ENCODE results near the gene TSPAN14.

Gene TSPAN14

GRCh38 chr10:80462299-80462980, 8.3 kb downstream of the TSPAN14 start:
- peak overlapping the region; percentile 24 for H3K4me3 ChIP-seq (ENCODE audit: insufficient read depth, low read depth, low read length, poor library complexity, severe bottlenecking)
- H3K27ac ChIP-seq (ENCODE audit: insufficient read depth, low read length, poor library complexity, severe bottlenecking): peak overlapping the region; percentile 84
- no peaks in the 10 kb centered on the region for H3K36me3 ChIP-seq (ENCODE audit: control insufficient read depth, insufficient read depth, low read length)
- no peaks in the 10 kb centered on the region for H3K27me3 ChIP-seq (replicated peaks; ENCODE audit: control insufficient read depth, insufficient read depth, low read length, poor library complexity, severe bottlenecking)
- no peaks in the 10 kb centered on the region for H3K9me3 ChIP-seq (ENCODE audit: control insufficient read depth, low read length)
- DNase-seq: no peak
- H3K4me1 ChIP-seq (ENCODE audit: control insufficient read depth, insufficient read depth, low read length, poor library complexity, severe bottlenecking): peaks cover 99% of the 10 kb centered on the region

DNA sequence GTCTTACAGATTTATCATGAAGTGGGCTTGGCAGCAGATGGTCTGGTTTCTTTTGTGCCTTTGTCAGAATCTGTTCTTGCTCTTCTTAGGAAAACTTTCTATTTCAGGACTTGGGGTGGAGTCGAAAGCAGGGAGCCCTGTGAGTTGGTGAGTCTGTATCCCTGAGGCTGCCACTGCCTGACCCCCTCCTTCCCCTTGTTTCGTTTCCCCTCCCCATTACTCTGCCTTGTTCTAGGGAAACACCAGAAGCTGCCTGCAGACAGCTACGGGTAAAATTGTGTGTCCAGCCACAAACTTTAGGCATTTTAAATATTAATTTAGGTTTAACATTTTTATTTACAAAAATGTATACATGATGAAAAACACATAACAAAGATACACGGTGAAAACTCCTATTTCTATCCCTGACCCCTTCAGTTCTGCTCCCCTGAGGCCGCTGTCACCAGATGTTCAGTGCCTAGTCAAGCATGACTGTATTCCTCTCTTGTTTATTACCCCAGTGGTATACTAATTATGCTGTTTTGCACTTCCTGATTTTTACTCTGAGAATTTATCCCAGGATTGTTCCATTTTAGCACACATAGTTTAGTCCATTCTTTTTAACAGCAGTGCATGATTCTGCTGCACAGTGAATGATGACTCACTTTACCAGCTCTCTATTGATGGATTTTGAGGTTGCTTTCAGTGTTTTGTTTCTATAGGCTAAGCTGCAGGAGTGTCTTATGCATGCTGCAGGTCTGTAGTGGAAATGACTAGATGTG, 9.1 kb downstream of the TSPAN14 start:
- H3K27ac ChIP-seq (ENCODE audit: insufficient read depth, low read length, poor library complexity, severe bottlenecking): peak overlapping the region; percentile 84
- no peaks in the 10 kb centered on the region for H3K36me3 ChIP-seq (ENCODE audit: control insufficient read depth, insufficient read depth, low read length)
- no peak for DNase-seq
- H3K4me1 ChIP-seq (ENCODE audit: control insufficient read depth, insufficient read depth, low read length, poor library complexity, severe bottlenecking): peaks cover 99% of the 10 kb centered on the region
- no peaks in the 10 kb centered on the region for H3K27me3 ChIP-seq (replicated peaks; ENCODE audit: control insufficient read depth, insufficient read depth, low read length, poor library complexity, severe bottlenecking)
- no peaks in the 10 kb centered on the region for H3K9me3 ChIP-seq (ENCODE audit: control insufficient read depth, low read length)
- peak overlapping the region; percentile 24 for H3K4me3 ChIP-seq (ENCODE audit: insufficient read depth, low read depth, low read length, poor library complexity, severe bottlenecking)

- no peak for DNase-seq
- Histone ChIP-seq H3K9me3 (ENCODE audit: control insufficient read depth, low read length) (no peaks in the 10 kb centered on the region), H3K27me3 (replicated peaks; ENCODE audit: control insufficient read depth, insufficient read depth, low read length, poor library complexity, severe bottlenecking) (no peaks in the 10 kb centered on the region), H3K27ac (ENCODE audit: insufficient read depth, low read length, poor library complexity, severe bottlenecking) (peak overlapping the region; percentile 84), H3K4me3 (ENCODE audit: insufficient read depth, low read depth, low read length, poor library complexity, severe bottlenecking) (peak overlapping the region; percentile 20), H3K36me3 (ENCODE audit: control insufficient read depth, insufficient read depth, low read length) (no peaks in the 10 kb centered on the region), H3K4me1 (ENCODE audit: control insufficient read depth, insufficient read depth, low read length, poor library complexity, severe bottlenecking) (peaks cover 99% of the 10 kb centered on the region)
These were observed 9.8 kb downstream of the TSPAN14 start for GRCh38 chr10:80463868-80464267.

DNA sequence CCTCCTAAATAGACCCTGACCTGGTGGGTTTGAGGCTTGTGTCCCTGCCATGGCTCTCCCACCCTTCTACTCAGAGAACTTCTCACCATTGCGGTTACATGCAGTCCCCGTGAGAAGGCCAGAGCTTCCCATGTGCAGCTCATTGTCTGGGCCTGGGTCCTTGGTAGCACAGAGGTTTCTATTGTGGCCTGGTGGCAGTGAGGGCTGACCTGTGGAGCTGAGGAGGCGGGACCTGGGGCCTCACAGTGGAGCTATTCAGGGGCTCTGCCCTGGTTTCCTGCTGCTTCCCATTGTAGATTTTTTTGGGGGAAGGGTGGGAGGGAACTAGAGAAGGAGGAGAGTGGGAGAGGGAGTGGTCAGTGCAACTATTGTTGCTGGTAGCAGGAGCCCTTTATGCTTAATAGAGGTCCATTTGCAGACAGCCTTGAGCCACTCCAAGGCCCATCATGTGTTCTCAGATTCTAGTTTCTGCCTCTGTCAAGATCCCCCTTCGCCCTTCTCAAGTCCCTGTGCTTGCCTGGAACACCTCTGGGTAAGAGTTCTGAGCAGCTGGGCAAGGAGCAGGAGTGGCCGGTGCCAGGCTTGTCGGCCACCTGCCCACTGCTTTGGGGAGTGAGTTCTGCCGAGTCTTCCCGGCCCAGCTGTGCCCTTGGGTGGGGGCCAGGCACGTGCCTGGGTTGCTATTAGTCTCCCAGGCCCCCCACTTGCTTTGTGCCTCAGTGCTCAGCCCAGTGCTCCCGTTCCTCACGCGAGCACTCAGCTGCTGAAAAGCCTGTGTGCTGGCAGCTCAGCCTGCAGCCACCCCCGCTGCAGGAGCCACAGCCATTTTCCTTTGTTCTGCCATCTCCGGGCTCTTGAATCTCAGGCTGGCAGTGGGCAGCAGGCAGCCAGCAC, 10.7 kb downstream of the TSPAN14 start:
- Histone ChIP-seq H3K4me3 (ENCODE audit: insufficient read depth, low read depth, low read length, poor library complexity, severe bottlenecking) (peak overlapping the region; percentile 20), H3K27ac (ENCODE audit: insufficient read depth, low read length, poor library complexity, severe bottlenecking) (peak overlapping the region; percentile 84), H3K36me3 (ENCODE audit: control insufficient read depth, insufficient read depth, low read length) (no peaks in the 10 kb centered on the region), H3K4me1 (ENCODE audit: control insufficient read depth, insufficient read depth, low read length, poor library complexity, severe bottlenecking) (peaks cover 96% of the 10 kb centered on the region), H3K27me3 (replicated peaks; ENCODE audit: control insufficient read depth, insufficient read depth, low read length, poor library complexity, severe bottlenecking) (no peaks in the 10 kb centered on the region), H3K9me3 (ENCODE audit: control insufficient read depth, low read length) (no peaks in the 10 kb centered on the region)
- no peak for DNase-seq

DNA sequence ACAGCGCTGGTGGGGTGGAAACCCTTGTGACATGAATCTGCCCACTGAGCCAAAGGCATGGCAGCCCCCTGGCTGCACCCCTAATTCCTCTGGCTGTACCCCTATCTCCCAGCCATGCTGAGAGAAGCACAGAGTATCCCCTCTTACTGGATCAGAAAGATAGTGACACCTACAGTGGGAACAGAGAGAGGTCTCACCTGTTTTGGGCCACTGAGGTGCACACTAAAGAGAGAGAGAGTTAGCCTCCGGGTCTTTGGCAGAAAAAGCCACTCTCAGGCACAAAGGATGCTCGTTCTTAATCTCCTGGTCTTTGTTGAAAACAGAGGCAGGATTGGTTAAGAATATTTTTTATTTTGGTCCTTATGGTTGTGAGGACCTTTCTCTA, 11.3 kb downstream of the TSPAN14 start:
- Histone ChIP-seq H3K27ac (ENCODE audit: insufficient read depth, low read length, poor library complexity, severe bottlenecking) (peak overlapping the region; percentile 84), H3K4me3 (ENCODE audit: insufficient read depth, low read depth, low read length, poor library complexity, severe bottlenecking) (peak overlapping the region; percentile 20)

GRCh38 chr10:80465839-80466590, 11.9 kb downstream of the TSPAN14 start:
- H3K27ac ChIP-seq (ENCODE audit: insufficient read depth, low read length, poor library complexity, severe bottlenecking): peak overlapping the region; percentile 84
- peaks cover 91% of the 10 kb centered on the region for H3K4me1 ChIP-seq (ENCODE audit: control insufficient read depth, insufficient read depth, low read length, poor library complexity, severe bottlenecking)

More for the DNA sequence above, 11.3 kb downstream of the TSPAN14 start:
- Histone ChIP-seq H3K4me1 (ENCODE audit: control insufficient read depth, insufficient read depth, low read length, poor library complexity, severe bottlenecking) (peaks cover 91% of the 10 kb centered on the region), H3K9me3 (ENCODE audit: control insufficient read depth, low read length) (no peaks in the 10 kb centered on the region), H3K36me3 (ENCODE audit: control insufficient read depth, insufficient read depth, low read length) (peaks cover 4% of the 10 kb centered on the region), H3K27me3 (replicated peaks; ENCODE audit: control insufficient read depth, insufficient read depth, low read length, poor library complexity, severe bottlenecking) (no peaks in the 10 kb centered on the region)
- no peak for DNase-seq

DNA sequence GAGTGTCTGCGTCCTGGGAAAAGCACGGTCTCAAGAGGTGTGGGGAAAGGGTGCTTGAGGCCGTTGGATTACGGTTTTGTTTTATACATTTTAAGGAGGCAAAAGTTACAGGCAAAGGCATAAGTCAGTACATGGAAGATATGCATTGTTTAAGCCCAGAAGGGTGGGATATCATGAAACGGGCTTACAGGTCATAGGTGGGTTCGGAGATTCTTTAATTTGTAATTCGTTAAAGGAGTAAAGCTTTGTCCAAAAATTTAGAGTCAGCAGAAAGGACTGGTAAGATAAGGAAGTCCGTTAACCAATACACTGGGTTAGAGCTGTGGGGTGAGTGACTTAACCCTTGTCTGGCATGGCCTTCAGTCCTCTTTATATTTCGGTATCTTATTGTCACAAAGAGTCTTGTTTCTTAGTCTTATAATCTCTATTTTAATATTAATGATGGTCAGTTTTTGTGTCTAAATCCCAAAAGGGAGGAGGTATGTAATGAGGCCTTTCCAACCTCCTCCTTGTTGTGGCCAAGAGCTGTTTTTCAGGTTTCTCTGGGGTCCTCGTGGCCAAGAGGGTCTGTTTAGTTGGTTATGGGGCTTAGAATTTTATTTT, 12.7 kb downstream of the TSPAN14 start:
- Histone ChIP-seq H3K36me3 (ENCODE audit: control insufficient read depth, insufficient read depth, low read length) (peaks cover 9% of the 10 kb centered on the region), H3K9me3 (ENCODE audit: control insufficient read depth, low read length) (no peaks in the 10 kb centered on the region), H3K27ac (ENCODE audit: insufficient read depth, low read length, poor library complexity, severe bottlenecking) (peak overlapping the region; percentile 84), H3K4me1 (ENCODE audit: control insufficient read depth, insufficient read depth, low read length, poor library complexity, severe bottlenecking) (peaks cover 91% of the 10 kb centered on the region), H3K27me3 (replicated peaks; ENCODE audit: control insufficient read depth, insufficient read depth, low read length, poor library complexity, severe bottlenecking) (no peaks in the 10 kb centered on the region), H3K4me3 (ENCODE audit: insufficient read depth, low read depth, low read length, poor library complexity, severe bottlenecking) (peak overlapping the region; percentile 14)
- no peak for DNase-seq

More at GRCh38 chr10:80465839-80466590, 11.9 kb downstream of the TSPAN14 start:
- Histone ChIP-seq H3K27me3 (replicated peaks; ENCODE audit: control insufficient read depth, insufficient read depth, low read length, poor library complexity, severe bottlenecking) (no peaks in the 10 kb centered on the region), H3K9me3 (ENCODE audit: control insufficient read depth, low read length) (no peaks in the 10 kb centered on the region), H3K4me3 (ENCODE audit: insufficient read depth, low read depth, low read length, poor library complexity, severe bottlenecking) (peak overlapping the region; percentile 20), H3K36me3 (ENCODE audit: control insufficient read depth, insufficient read depth, low read length) (peaks cover 9% of the 10 kb centered on the region)
- DNase-seq: peak in 2 of 3 donors; percentile 43 to 60

DNA sequence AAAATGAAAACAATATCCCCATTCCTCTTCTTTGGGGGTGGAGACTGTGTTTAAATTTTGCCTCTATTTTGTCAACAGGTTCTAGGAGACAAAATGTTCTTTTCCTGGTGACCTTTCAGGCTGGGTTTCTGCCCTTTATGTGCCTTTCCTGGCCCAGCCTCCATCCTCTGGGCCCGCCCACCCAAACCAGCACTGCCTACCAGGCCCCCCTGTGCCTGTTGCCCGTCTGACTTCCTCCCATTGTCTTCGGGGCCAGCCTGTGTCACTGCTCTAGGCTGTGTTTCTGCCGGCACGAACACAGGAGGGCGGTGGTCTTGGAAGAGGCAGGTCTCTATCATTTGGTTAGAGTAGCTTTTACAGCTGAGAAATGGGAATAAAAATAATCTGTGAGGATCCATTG, 13.9 kb downstream of the TSPAN14 start:
- no peaks in the 10 kb centered on the region for H3K27me3 ChIP-seq (replicated peaks; ENCODE audit: control insufficient read depth, insufficient read depth, low read length, poor library complexity, severe bottlenecking)
- peaks cover 91% of the 10 kb centered on the region for H3K4me1 ChIP-seq (ENCODE audit: control insufficient read depth, insufficient read depth, low read length, poor library complexity, severe bottlenecking)
- H3K9me3 ChIP-seq (ENCODE audit: control insufficient read depth, low read length): no peaks in the 10 kb centered on the region
- H3K36me3 ChIP-seq (ENCODE audit: control insufficient read depth, insufficient read depth, low read length): peaks cover 9% of the 10 kb centered on the region
- peak in 2 of 3 donors; percentile 39 to 49 for DNase-seq
- H3K4me3 ChIP-seq (ENCODE audit: insufficient read depth, low read depth, low read length, poor library complexity, severe bottlenecking): peak overlapping the region; percentile 27
- peak overlapping the region; percentile 84 for H3K27ac ChIP-seq (ENCODE audit: insufficient read depth, low read length, poor library complexity, severe bottlenecking)

DNA sequence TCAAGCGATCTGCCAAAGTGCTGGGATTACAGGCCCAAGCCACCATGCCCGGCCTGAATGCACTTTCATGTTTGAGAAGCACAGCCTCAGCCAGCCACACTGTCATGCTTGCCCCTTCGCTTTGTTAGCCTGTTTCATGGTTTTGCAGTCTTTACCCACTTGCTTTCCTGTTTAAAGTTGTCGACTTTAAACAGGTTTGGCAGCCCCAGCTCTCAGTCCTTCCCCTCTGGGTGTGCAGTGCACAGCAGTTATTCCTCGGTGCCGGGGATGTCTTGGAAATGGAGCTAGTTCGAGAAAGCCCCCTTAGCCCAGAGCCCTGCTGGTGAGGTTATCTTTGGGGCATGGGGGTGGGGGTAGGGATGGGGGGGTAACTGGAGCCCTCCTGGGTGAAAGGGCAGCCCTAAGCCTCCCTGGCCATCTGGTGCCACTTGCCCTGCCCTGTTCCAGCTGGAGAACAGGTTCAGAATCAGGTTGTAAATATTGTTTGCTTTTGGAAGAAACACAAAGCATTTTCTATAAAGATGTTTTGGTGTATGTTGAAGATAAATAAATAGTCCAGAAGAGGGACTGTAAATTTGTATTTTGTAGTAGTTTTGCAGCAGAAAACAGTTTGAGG, 14.8 kb downstream of the TSPAN14 start:
- peaks cover 91% of the 10 kb centered on the region for H3K4me1 ChIP-seq (ENCODE audit: control insufficient read depth, insufficient read depth, low read length, poor library complexity, severe bottlenecking)
- no peaks in the 10 kb centered on the region for H3K27me3 ChIP-seq (replicated peaks; ENCODE audit: control insufficient read depth, insufficient read depth, low read length, poor library complexity, severe bottlenecking)
- DNase-seq: no peak
- peak overlapping the region; percentile 27 for H3K4me3 ChIP-seq (ENCODE audit: insufficient read depth, low read depth, low read length, poor library complexity, severe bottlenecking)
- no peaks in the 10 kb centered on the region for H3K9me3 ChIP-seq (ENCODE audit: control insufficient read depth, low read length)
- H3K27ac ChIP-seq (ENCODE audit: insufficient read depth, low read length, poor library complexity, severe bottlenecking): peak overlapping the region; percentile 84
- peaks cover 13% of the 10 kb centered on the region for H3K36me3 ChIP-seq (ENCODE audit: control insufficient read depth, insufficient read depth, low read length)
